A549 (cell line): ENCODE results near the gene TNIK. TPM values are rescaled to one million over a fixed set of nuclear protein-coding genes. Genes with fewer than 3 reads are reported as not detected.
"Not testable (repeated sequence)": the region's sequence is repeated elsewhere in the genome, so short reads cannot be mapped to it uniquely, and the experiment has no call there.

Experiments used
- ATAC-seq, 2 experiments: fragments of 200-7000 bp in 1 of 2; fragments of >200 bp in 1 of 2; cut with Nextera tagmentation in 1 of 2; cut with Tn5 transposase in 1 of 2; 3 replicates each; pipeline versions ENCODE4 v1.8.0 to v1.9.1; 2018 to 2020; ENCODE audit warnings: mild to moderate bottlenecking in 1 of 2, moderate library complexity in 1 of 2
- CTCF ChIA-PET: fragments of 300-600 bp; sonication (Branson Sonifier 250); formaldehyde crosslinking; extraction: SDS; loops from one replicate; lab custom pipeline; 2021; ENCODE audit warnings: antibody characterized with exemption, inconsistent platforms; lab: Yijun Ruan, JAX
- POLR2A ChIA-PET: fragments of 350-600 bp; formaldehyde crosslinking; extraction: SDS; loops from one replicate; lab custom pipeline; 2021; ENCODE audit warnings: antibody characterized with exemption, inconsistent platforms; lab: Yijun Ruan, JAX
- DNase-seq, 2 experiments: peaks; one replicate each; pipeline versions ENCODE4 v3.0.0 to v3.0.0-alpha.2; 2011 to 2016; ENCODE audit warnings: low read depth in 1 of 2, low spot score in 1 of 2
- FAIRE-seq: peaks from 2 replicates; lab custom pipeline; 2011; peaks lifted over from hg19 to GRCh38; lab: Jason Lieb, UNC
- H3K27ac ChIP-seq, 2 experiments: fragments of >200 bp; sonication (Bioruptor Twin); formaldehyde crosslinking; 3 replicates each; pipeline ENCODE4 v1.5.1; 2016 to 2017
- H3K4me1 ChIP-seq: fragments of >200 bp; sonication (Bioruptor Twin); formaldehyde crosslinking; 3 replicates; pipeline ENCODE4 v1.6.1; 2016
- H3K4me2 ChIP-seq: fragments of >200 bp; sonication (Bioruptor Twin); formaldehyde crosslinking; 3 replicates; pipeline ENCODE4 v1.6.1; 2016
- H3K4me3 ChIP-seq: fragments of >200 bp; sonication (Bioruptor Twin); formaldehyde crosslinking; 3 replicates; pipeline ENCODE4 v1.5.1; 2016
- H3K9me3 ChIP-seq: fragments of >200 bp; sonication (Bioruptor Twin); formaldehyde crosslinking; 3 replicates; pipeline ENCODE4 v1.6.1; 2016
- BHLHE40 ChIP-seq: IDR thresholded peaks from 2 replicates; pipeline ENCODE4 v1.6.1; 2012; ENCODE audit warnings: low read depth, low read length, inconsistent platforms
- CBX8 ChIP-seq: fragments of 200-600 bp; sonication (generic); IDR thresholded peaks from 2 replicates; pipeline ENCODE4 v1.6.1; 2016
- CHD2 ChIP-seq: fragments of 150-350 bp; IDR thresholded peaks from 2 replicates; pipeline ENCODE4 v1.6.1; 2014; ENCODE audit warnings: low read length; ENCODE audit not compliant: partially characterized antibody
- CHD4 ChIP-seq: fragments of 200-600 bp; sonication (generic); IDR thresholded peaks from 2 replicates; pipeline ENCODE4 v1.6.1; 2016; ENCODE audit warnings: antibody characterized with exemption, mild to moderate bottlenecking, borderline replicate concordance
- ESRRA ChIP-seq: fragments of 150-350 bp; IDR thresholded peaks from 2 replicates; pipeline ENCODE4 v1.6.1; 2014; ENCODE audit warnings: mild to moderate bottlenecking, low read length, borderline replicate concordance
- FOSB ChIP-seq: fragments of 250-450 bp; sonication (Bioruptor Pico); IDR thresholded peaks from 2 replicates; pipeline ENCODE4 v1.5.0; 2020; ENCODE audit warnings: mild to moderate bottlenecking, moderate library complexity
- FOSL2 ChIP-seq, 2 experiments: fragments of 450-650 bp in 1 of 2; fragments of >200 bp in 1 of 2; sonication (Bioruptor Twin) in 1 of 2; formaldehyde crosslinking; IDR thresholded peaks; 2 replicates each; pipeline versions ENCODE4 v1.5.0 to v1.6.1; 2016 to 2020; ENCODE audit warnings: mild to moderate bottlenecking in 1 of 2, moderate library complexity in 1 of 2
- HEYL ChIP-seq: fragments of 250-450 bp; sonication (Bioruptor Pico); IDR thresholded peaks from 2 replicates; pipeline ENCODE4 v1.8.0; 2021; ENCODE audit warnings: mild to moderate bottlenecking, moderate library complexity
- HOXB13 ChIP-seq: fragments of 250-450 bp; sonication (Bioruptor Pico); IDR thresholded peaks from 2 replicates; pipeline ENCODE4 v1.5.0; 2020; ENCODE audit warnings: low read depth, mild to moderate bottlenecking, moderate library complexity
- MAZ ChIP-seq: fragments of 150-350 bp; IDR thresholded peaks from 2 replicates; pipeline ENCODE4 v1.6.1; 2014; ENCODE audit warnings: antibody characterized with exemption, low read depth, low read length, borderline replicate concordance
- MYC ChIP-seq: IDR thresholded peaks from 2 replicates; pipeline ENCODE4 v1.6.1; 2012; ENCODE audit warnings: mild to moderate bottlenecking, inconsistent platforms, low read length, improper control_type of control experiment, borderline replicate concordance
- NFE2L2 ChIP-seq: fragments of 150-350 bp; conservative IDR thresholded peaks from 2 replicates; pipeline ENCODE4 v1.6.1; 2014; ENCODE audit warnings: low read length
- NPAS2 ChIP-seq: fragments of 250-450 bp; sonication (Bioruptor Pico); IDR thresholded peaks from 2 replicates; pipeline ENCODE4 v1.8.0; 2022; ENCODE audit warnings: mild to moderate bottlenecking, moderate library complexity, borderline replicate concordance
- RNF2 ChIP-seq: fragments of 200-600 bp; sonication (generic); IDR thresholded peaks from 2 replicates; pipeline ENCODE4 v1.6.1; 2016; ENCODE audit warnings: low read depth, mild to moderate bottlenecking, antibody characterized with exemption, moderate library complexity, borderline replicate concordance
- TFCP2L1 ChIP-seq: fragments of 250-450 bp; sonication (Bioruptor Pico); IDR thresholded peaks from 2 replicates; pipeline ENCODE4 v1.5.0; 2021; ENCODE audit warnings: mild to moderate bottlenecking
- ZC3H11A ChIP-seq: fragments of 450-650 bp; IDR thresholded peaks from 2 replicates; pipeline ENCODE4 v1.6.1; 2014; ENCODE audit warnings: antibody characterized with exemption, mild to moderate bottlenecking
- ZNF302 ChIP-seq: fragments of 250-450 bp; sonication (Bioruptor Pico); IDR thresholded peaks from 2 replicates; pipeline ENCODE4 v1.9.0; 2021; ENCODE audit warnings: inconsistent platforms, mild to moderate bottlenecking, moderate library complexity
- WGBS: methylation state at CpG from one replicate; pipeline ENCODE4 v1.1.6; 2017; ENCODE audit errors: missing lambda C conversion rate; 5-methylcytosine and 5-hydroxymethylcytosine counted together
- polyA plus RNA-seq, 4 experiments: library from polyadenylated mRNA; depleted of rRNA in 3 of 4; stranded (reverse); fragments of >200 nt; fragmentation: RNase III in 1 of 4; extraction: RNeasy Plus Mini Kit Qiagen cat#74134 plus additional on column Dnase treatment in 1 of 4; gene quantifications; 2 replicates in 3 of 4; 3 replicates in 1 of 4; pipeline ENCODE4 v1.2.3, GENCODE V29; 2011 to 2017
- TF ChIP-seq, protein P1 (sequence below): fragments of 250-450 bp; sonication (Bioruptor Pico); IDR thresholded peaks from 2 replicates; pipeline ENCODE4 v1.5.0; 2021; ENCODE audit warnings: mild to moderate bottlenecking, moderate library complexity, borderline replicate concordance
- TF ChIP-seq, protein P2 (sequence below): IDR thresholded peaks from 2 replicates; pipeline ENCODE4 v1.6.1; 2012
- TF ChIP-seq, protein P3 (sequence below): fragments of 450-650 bp; IDR thresholded peaks from 2 replicates; pipeline ENCODE4 v1.6.1; 2014; ENCODE audit warnings: antibody characterized with exemption

The TNIK gene
- polyA plus RNA-seq, 2 of the 4 experiments (the other 2 are of a cell fraction), result 1.6 to 1.8 TPM

DNA sequence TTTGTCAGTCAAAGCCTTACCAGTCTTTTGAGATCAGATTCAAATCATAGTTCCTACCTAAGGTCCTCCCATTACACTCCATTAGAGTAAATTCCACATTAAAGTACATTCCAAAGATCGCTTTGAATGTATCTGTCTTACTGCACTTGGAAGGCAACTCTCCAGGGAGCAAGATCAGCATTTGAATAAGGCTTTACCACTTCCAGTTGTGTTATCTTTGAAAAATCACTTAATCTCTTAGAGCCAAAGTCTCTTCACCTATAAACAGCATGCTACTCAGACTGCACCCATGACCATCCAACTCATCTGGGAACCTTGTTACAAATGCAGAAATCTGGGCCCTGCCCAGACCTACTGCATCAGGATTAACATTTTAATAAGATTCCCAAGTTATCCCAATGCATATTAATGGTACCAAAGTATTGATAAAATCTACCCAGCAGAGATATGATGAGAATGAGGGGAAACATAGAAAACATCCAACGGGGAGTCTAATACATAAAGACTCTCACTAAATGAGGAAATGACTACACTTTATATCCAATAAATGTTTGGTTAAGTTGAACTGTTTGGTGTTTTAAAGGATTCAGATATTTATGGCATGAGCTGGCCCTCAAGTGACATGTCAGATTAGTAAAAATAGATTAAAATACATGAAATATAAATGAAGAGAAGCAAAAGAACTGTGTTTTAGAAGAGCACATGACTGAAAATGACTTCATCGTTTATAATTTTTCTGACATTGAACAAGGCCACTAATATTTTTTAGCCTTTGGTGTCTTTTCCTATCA lies 75.9 kb downstream of the TNIK start (continued):
- TF ChIP-seq BHLHE40, result no peak

DNA sequence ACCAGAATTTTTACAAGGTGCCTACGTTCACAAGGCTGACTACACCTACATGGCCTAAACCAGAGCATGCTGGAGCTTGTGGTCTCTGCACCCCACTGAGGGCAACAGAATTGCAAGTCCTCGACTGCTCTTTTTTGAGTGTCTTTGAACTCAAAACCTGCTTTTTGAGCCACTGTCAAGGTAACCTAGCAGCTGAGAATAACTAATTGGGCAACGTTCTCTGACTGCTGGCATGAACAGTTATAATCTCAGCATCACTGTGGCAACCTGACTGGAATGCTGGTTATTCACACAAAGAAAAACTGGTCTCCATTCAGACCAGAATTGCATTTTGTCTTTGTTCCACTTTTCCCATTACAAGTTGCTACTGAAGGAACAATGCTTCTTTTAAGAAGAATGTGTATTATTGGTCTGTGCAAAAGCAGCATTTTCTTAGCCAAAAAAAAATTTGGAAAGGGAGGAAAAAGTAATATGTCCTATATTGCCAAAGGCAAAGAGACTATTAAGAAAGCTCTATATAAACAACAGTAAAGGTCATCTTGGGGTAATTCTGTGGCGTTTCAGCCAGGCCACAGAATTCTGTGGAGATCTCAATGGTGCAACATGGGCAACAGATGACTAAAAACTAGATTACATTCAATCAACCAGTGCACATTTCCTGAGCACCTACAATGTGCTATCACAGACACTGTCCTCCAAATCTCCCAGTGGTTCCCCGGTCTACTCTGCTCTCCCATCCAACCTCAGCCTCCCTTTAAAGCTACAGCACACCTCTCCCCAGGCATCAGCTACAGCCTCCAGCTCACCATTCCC lies 76.8 kb downstream of the TNIK start:
- H3K27ac ChIP-seq, result no peak overlapping the region
- DNase-seq (no peak), ATAC-seq (no peak), FAIRE-seq (no peak)
- H3K4me1 ChIP-seq, result no peaks in the 10 kb centered on the region
- no peak for TF ChIP-seq ESRRA
- no peak for TF ChIP-seq NFE2L2
- no peak for TF ChIP-seq HOXB13 (CRISPR knock-in tag)
- no peak for TF ChIP-seq HEYL (CRISPR knock-in tag)
- WGBS, result 28% methylated on average over 5 of the region's 5 CpGs
- H3K4me2 ChIP-seq, result no peak overlapping the region
- ChIA-PET CTCF (interaction anchor here (1.2 kb wide), 1 partner anchor 23 kb away, joined by 3 read pairs; no protein-coding TSS in a partner anchor), POLR2A (no interaction called here)
- no peaks in the 10 kb centered on the region for H3K9me3 ChIP-seq
- H3K4me3 ChIP-seq, result no peak overlapping the region

DNA sequence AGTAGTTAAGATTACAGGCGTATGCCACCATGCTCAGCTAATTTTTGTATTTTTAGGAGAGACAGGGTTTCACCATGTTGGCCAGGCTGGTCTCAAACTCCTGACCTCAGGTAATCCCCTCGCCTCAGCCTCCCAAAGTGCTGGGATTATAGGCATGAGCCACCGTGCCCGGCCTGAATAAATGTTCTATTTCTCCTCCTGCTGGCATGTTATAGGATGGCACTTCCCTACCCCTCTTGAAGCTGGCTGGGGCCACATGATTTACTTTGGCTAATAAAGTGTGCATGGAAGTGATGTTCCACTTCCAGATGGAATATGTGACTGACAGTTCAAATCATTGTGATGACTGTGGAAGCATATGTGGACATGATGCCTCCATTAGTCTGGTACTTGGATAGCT lies 77.9 kb downstream of the TNIK start:
- ATAC-seq, FAIRE-seq, H3K4me1 ChIP-seq, POLR2A ChIA-PET, H3K4me3 ChIP-seq, DNase-seq, H3K4me2 ChIP-seq, H3K9me3 ChIP-seq, H3K27ac ChIP-seq: not testable (repeated sequence)
- 82% methylated on average over 4 of the region's 4 CpGs for WGBS
- CTCF ChIA-PET, result interaction anchor here (1.0 to 1.2 kb wide), 2 partner anchors 16 to 32 kb away, joined by 3 read pairs; no protein-coding TSS in a partner anchor

DNA sequence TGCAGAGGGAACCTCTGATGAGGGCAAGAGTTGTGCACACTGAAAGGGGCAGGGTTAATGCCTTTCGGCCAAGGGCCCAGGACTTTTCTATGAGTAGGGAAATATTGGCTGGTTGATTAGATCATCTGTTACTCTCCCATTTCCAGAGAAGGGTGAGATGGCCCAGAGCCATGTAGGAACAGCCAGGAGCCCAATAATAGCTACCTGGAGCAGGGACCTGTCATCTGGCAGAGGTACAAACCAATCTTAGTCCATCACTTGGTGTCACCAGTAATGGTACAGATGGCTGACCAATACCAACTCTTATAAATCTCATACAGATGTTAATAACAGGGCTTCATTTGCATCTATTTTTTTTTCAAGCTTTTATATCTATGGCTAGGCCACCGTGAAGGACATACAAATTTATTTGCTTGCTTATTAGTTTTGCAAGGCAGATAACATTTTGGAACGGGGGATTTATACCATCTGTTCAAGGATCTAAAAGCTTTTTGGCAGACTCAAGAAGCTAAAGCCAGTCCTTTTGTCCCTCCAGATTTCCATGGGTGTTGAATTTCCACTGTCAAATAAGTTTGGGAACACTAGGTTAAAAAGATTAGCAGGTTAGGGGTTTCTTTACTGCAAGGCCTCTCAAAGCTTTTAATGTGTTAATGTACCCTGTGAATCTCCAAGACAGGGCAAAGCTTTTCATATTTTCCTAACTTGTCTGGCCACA lies 79.3 kb downstream of the TNIK start:
- no peak overlapping the region for H3K4me3 ChIP-seq
- TF ChIP-seq ZC3H11A, result no peak
- TF ChIP-seq CBX8, result no peak
- TF ChIP-seq FOSB (CRISPR knock-in tag), result no peak
- TF ChIP-seq, protein P1, sequence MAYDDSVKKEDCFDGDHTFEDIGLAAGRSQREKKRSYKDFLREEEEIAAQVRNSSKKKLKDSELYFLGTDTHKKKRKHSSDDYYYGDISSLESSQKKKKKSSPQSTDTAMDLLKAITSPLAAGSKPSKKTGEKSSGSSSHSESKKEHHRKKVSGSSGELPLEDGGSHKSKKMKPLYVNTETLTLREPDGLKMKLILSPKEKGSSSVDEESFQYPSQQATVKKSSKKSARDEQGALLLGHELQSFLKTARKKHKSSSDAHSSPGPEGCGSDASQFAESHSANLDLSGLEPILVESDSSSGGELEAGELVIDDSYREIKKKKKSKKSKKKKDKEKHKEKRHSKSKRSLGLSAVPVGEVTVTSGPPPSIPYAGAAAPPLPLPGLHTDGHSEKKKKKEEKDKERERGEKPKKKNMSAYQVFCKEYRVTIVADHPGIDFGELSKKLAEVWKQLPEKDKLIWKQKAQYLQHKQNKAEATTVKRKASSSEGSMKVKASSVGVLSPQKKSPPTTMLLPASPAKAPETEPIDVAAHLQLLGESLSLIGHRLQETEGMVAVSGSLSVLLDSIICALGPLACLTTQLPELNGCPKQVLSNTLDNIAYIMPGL (CRISPR knock-in tag), result no peak
- no peak for TF ChIP-seq CHD2
- ATAC-seq (no peak), DNase-seq (no peak), FAIRE-seq (no peak)
- H3K27ac ChIP-seq, result no peak overlapping the region
- ChIA-PET CTCF (interaction anchor here (0.5 to 1.2 kb wide), 2 partner anchors 17 to 178 kb away, joined by 3 read pairs; no protein-coding TSS in a partner anchor), POLR2A (no interaction called here)
- H3K9me3 ChIP-seq, result no peaks in the 10 kb centered on the region
- no peaks in the 10 kb centered on the region for H3K4me1 ChIP-seq
- 87% methylated on average over 3 of the region's 3 CpGs for WGBS
- no peak overlapping the region for H3K4me2 ChIP-seq

DNA sequence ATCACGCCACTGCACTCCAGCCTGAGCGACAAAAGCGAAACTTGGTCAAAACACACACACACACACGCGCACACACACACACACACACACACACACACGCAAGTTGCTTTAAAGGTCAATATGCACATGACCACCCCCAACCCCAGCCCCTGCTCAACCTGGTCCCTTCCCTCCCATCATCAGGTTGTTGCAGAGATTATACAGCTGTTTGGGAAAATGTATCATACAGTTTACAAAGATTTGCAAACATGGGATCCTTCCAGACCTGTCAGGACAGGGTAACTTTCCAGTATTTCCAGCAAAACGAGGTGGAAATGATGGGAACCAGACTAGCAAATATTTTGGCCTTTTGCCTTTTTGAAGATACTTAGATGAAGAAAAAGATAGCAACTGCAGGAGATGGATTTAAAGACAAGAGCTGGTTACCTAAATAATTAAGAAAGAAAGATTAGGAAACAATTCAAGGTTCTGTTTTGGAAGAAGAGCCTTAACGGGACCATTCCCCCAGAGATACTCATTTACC lies 80.2 kb downstream of the TNIK start:
- 75% methylated on average over 8 of the region's 8 CpGs for WGBS
- TF ChIP-seq MAZ (no peak), NFE2L2 (no peak), TFCP2L1 (CRISPR knock-in tag) (no peak), MYC (no peak), ZNF302 (CRISPR knock-in tag) (no peak), CHD4 (no peak), FOSL2 (IDR thresholded peaks at IDR 0.05) (no peak), FOSL2 (CRISPR knock-in tag; IDR thresholded peaks at IDR 0.05) (no peak), RNF2 (no peak), NPAS2 (CRISPR knock-in tag) (no peak), CHD2 (no peak)
- TF ChIP-seq, protein P2, sequence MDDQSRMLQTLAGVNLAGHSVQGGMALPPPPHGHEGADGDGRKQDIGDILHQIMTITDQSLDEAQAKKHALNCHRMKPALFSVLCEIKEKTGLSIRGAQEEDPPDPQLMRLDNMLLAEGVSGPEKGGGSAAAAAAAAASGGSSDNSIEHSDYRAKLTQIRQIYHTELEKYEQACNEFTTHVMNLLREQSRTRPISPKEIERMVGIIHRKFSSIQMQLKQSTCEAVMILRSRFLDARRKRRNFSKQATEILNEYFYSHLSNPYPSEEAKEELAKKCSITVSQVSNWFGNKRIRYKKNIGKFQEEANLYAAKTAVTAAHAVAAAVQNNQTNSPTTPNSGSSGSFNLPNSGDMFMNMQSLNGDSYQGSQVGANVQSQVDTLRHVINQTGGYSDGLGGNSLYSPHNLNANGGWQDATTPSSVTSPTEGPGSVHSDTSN, result no peak
- TF ChIP-seq, protein P3, sequence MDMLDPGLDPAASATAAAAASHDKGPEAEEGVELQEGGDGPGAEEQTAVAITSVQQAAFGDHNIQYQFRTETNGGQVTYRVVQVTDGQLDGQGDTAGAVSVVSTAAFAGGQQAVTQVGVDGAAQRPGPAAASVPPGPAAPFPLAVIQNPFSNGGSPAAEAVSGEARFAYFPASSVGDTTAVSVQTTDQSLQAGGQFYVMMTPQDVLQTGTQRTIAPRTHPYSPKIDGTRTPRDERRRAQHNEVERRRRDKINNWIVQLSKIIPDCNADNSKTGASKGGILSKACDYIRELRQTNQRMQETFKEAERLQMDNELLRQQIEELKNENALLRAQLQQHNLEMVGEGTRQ, result no peak

More for the DNA sequence above, 80.2 kb downstream of the TNIK start:
- ChIA-PET CTCF (interaction anchor here (0.9 kb wide), 1 partner anchor 24 kb away, joined by 4 read pairs; no protein-coding TSS in a partner anchor), POLR2A (no interaction called here)
- H3K27ac ChIP-seq, result no peak overlapping the region
- no peak overlapping the region for H3K4me3 ChIP-seq
- DNase-seq (no peak), FAIRE-seq (no peak), ATAC-seq (no peak)
- H3K4me1 ChIP-seq, result peaks cover 1% of the 10 kb centered on the region; the same call in 1 of the 3 replicates
- no peak overlapping the region for H3K4me2 ChIP-seq
- no peaks in the 10 kb centered on the region for H3K9me3 ChIP-seq
